HEK293 (cell line): ENCODE results near the gene MAGEA9B.
"Not testable (repeated sequence)": the region's sequence is repeated elsewhere in the genome, so short reads cannot be mapped to it uniquely, and the experiment has no call there.

Experiments
- CTCF ChIA-PET: fragments of 350-600 bp; formaldehyde crosslinking; extraction: SDS; loops from one replicate; lab custom pipeline; 2021; ENCODE audit warnings: antibody characterized with exemption; lab: Yijun Ruan, JAX
- POLR2A ChIA-PET: fragments of 300-600 bp; formaldehyde crosslinking; extraction: SDS; loops from one replicate; lab custom pipeline; 2020; ENCODE audit warnings: antibody characterized with exemption, inconsistent platforms; lab: Yijun Ruan, JAX
- H3K27ac ChIP-seq: fragments of 200-500 bp; sonication (Bioruptor generic); 2 replicates; pipeline ENCODE4 v1.5.1; 2014; ENCODE audit warnings: low read depth, low read length, control low read depth, inconsistent platforms; ENCODE audit errors: extremely low read depth
- H3K36me3 ChIP-seq, 2 experiments: fragments of 200-500 bp in 1 of 2; sonication (Bioruptor generic) in 1 of 2; 1 replicate in 1 of 2; 2 replicates in 1 of 2; pipeline ENCODE4 v1.5.1; 2014 to 2017; ENCODE audit warnings: inconsistent platforms in 2 of 2, low read length in 2 of 2; ENCODE audit not compliant: control insufficient read depth in 2 of 2, insufficient read depth in 1 of 2
- H3K4me1 ChIP-seq: fragments of 200-500 bp; sonication (Bioruptor generic); 2 replicates; pipeline ENCODE4 v1.5.1; 2014; ENCODE audit warnings: mild to moderate bottlenecking, low read length, inconsistent platforms; ENCODE audit not compliant: control insufficient read depth, insufficient read depth
- H3K4me3 ChIP-seq: 2 replicates; pipeline ENCODE4 v1.5.1; 2011; ENCODE audit warnings: low read depth, mild to moderate bottlenecking, control low read depth, low read length, moderate library complexity
- H3K9me3 ChIP-seq: fragments of 200-500 bp; sonication (Bioruptor generic); 2 replicates; pipeline ENCODE4 v1.5.1; 2014; ENCODE audit warnings: low read depth, low read length, inconsistent platforms; ENCODE audit not compliant: control insufficient read depth, insufficient read depth
- KLF8 ChIP-seq: fragments of 450-650 bp; formaldehyde crosslinking; IDR thresholded peaks from 2 replicates; pipeline ENCODE4 v1.5.1; 2016; ENCODE audit warnings: missing biosample characterization, missing genetic modification characterization
- PRDM1 ChIP-seq: fragments of 450-650 bp; formaldehyde crosslinking; IDR thresholded peaks from 2 replicates; pipeline ENCODE4; 2016; ENCODE audit warnings: missing biosample characterization, missing genetic modification characterization
- SP7 ChIP-seq: fragments of 450-650 bp; formaldehyde crosslinking; IDR thresholded peaks from 2 replicates; pipeline ENCODE4 v1.5.1; 2016; ENCODE audit warnings: missing biosample characterization, missing genetic modification characterization
- ZBTB26 ChIP-seq: fragments of 450-650 bp; formaldehyde crosslinking; optimal IDR thresholded peaks from 2 replicates; pipeline ENCODE3; 2016; ENCODE audit warnings: missing biosample characterization, mild to moderate bottlenecking, missing genetic modification characterization
- ZIC2 ChIP-seq: fragments of 450-650 bp; formaldehyde crosslinking; IDR thresholded peaks from 2 replicates; pipeline ENCODE4 v1.5.1; 2016; ENCODE audit warnings: missing biosample characterization, missing genetic modification characterization
- ZNF132 ChIP-seq: fragments of 450-650 bp; formaldehyde crosslinking; IDR thresholded peaks from 2 replicates; pipeline ENCODE4 v1.5.1; 2017; ENCODE audit warnings: missing biosample characterization, missing genetic modification characterization, borderline replicate concordance
- ZNF266 ChIP-seq: fragments of 450-650 bp; formaldehyde crosslinking; IDR thresholded peaks from 2 replicates; pipeline ENCODE4 v1.5.1; 2016; ENCODE audit warnings: missing biosample characterization, missing genetic modification characterization, low read depth
- ZNF292 ChIP-seq: fragments of 450-650 bp; formaldehyde crosslinking; IDR thresholded peaks from 2 replicates; pipeline ENCODE4 v1.5.1; 2016; ENCODE audit warnings: low read depth, missing biosample characterization, missing genetic modification characterization, borderline replicate concordance
- ZNF341 ChIP-seq: fragments of 450-650 bp; formaldehyde crosslinking; IDR thresholded peaks from 2 replicates; pipeline ENCODE4; 2016; ENCODE audit warnings: low read depth, missing biosample characterization, missing genetic modification characterization
- ZNF501 ChIP-seq: fragments of 450-650 bp; formaldehyde crosslinking; IDR thresholded peaks from 2 replicates; pipeline ENCODE4 v1.5.1; 2016; ENCODE audit warnings: missing biosample characterization, missing genetic modification characterization
- ZNF521 ChIP-seq: fragments of 450-650 bp; formaldehyde crosslinking; IDR thresholded peaks from 2 replicates; pipeline ENCODE4 v1.5.1; 2017; ENCODE audit warnings: missing biosample characterization, mild to moderate bottlenecking, missing genetic modification characterization
- ZNF555 ChIP-seq: fragments of 450-650 bp; formaldehyde crosslinking; conservative IDR thresholded peaks from 2 replicates; pipeline ENCODE4 v1.5.1; 2017; ENCODE audit warnings: missing biosample characterization, mild to moderate bottlenecking, missing genetic modification characterization, inconsistent platforms
- ZNF561 ChIP-seq: fragments of 450-650 bp; IDR thresholded peaks from 2 replicates; pipeline ENCODE4 v1.5.1; 2018; ENCODE audit warnings: missing biosample characterization, missing genetic modification characterization, borderline replicate concordance
- ZNF639 ChIP-seq: fragments of 450-650 bp; formaldehyde crosslinking; IDR thresholded peaks from 2 replicates; pipeline ENCODE4 v1.5.1; 2016; ENCODE audit warnings: missing biosample characterization, missing genetic modification characterization
- ZNF704 ChIP-seq: fragments of 450-650 bp; formaldehyde crosslinking; IDR thresholded peaks from 2 replicates; pipeline ENCODE4 v1.5.1; 2016; ENCODE audit warnings: missing biosample characterization, missing genetic modification characterization
- ZNF747 ChIP-seq: fragments of 450-650 bp; formaldehyde crosslinking; IDR thresholded peaks from 2 replicates; pipeline ENCODE4 v1.5.1; 2016; ENCODE audit warnings: missing biosample characterization, missing genetic modification characterization
- ZSCAN18 ChIP-seq: fragments of 450-650 bp; formaldehyde crosslinking; IDR thresholded peaks from 2 replicates; pipeline ENCODE4 v1.5.1; 2016; ENCODE audit warnings: missing biosample characterization, missing genetic modification characterization

Gene MAGEA9B

GRCh38 chrX:149546962-149547361 lies 40.3 kb downstream of the MAGEA9B start:
- H3K27ac ChIP-seq, H3K4me3 ChIP-seq, POLR2A ChIA-PET, H3K9me3 ChIP-seq, H3K4me1 ChIP-seq, CTCF ChIA-PET: not testable (repeated sequence)
- H3K36me3 ChIP-seq = peaks cover 0 to 21% of the 10 kb centered on the region in 2 experiments; a peak in 1 of 3 replicates

- H3K27ac ChIP-seq, CTCF ChIA-PET, H3K4me3 ChIP-seq, H3K4me1 ChIP-seq, POLR2A ChIA-PET, H3K9me3 ChIP-seq: not testable (repeated sequence)
- H3K36me3 ChIP-seq = peaks cover 0 to 21% of the 10 kb centered on the region in 2 experiments; a peak in 1 of 3 replicates
Measured at GRCh38 chrX:149545545-149546543, 41.4 kb downstream of the MAGEA9B start.

- Histone ChIP-seq H3K36me3 (peaks cover 0 to 12% of the 10 kb centered on the region in 2 experiments; a peak in 1 of 3 replicates), H3K4me1 (no peaks in the 10 kb centered on the region), H3K9me3 (no peaks in the 10 kb centered on the region), H3K4me3 (peak overlapping the region; percentile 59), H3K27ac (peak overlapping the region; percentile 65; the same call in 1 of the 2 replicates)
- ChIA-PET CTCF (interaction anchor here (0.6 kb wide), 1 partner anchor 17 kb away, joined by 3 read pairs; no protein-coding TSS in a partner anchor), POLR2A (interaction anchor here (0.7 to 3.2 kb wide), 3 partner anchors 12 to 398 kb away, joined by 3 to 51 read pairs (median 19); partner anchors contain the start of genes EOLA2 and IDS)
- TF ChIP-seq KLF8 (tag by site-specific recombination) (no peak), ZIC2 (tag by site-specific recombination) (peak; percentile 74), PRDM1 (no peak), ZNF292 (tag by site-specific recombination) (no peak), ZNF266 (tag by site-specific recombination) (no peak)
Measured at GRCh38 chrX:149541521-149542047, 45.7 kb downstream of the MAGEA9B start.

GRCh38 chrX:149540621-149541520 lies 46.4 kb downstream of the MAGEA9B start, which contains the start of gene EOLA1:
EOLA1 (plus strand) TSS chrX:149541012; CDS start chrX:149545631, 4,619 bp downstream.
- CTCF ChIA-PET = interaction anchor here (0.6 to 2.0 kb wide), 4 partner anchors 12 to 29 kb away, joined by 3 to 12 read pairs (median 3); no protein-coding TSS in a partner anchor
- Histone ChIP-seq H3K4me1 (no peaks in the 10 kb centered on the region), H3K9me3 (no peaks in the 10 kb centered on the region), H3K36me3 (peaks cover 0 to 12% of the 10 kb centered on the region in 2 experiments; a peak in 1 of 3 replicates), H3K27ac (peak within 1 kb of the TSS; percentile 65), H3K4me3 (peak within 1 kb of the TSS; percentile 59)
- POLR2A ChIA-PET = interaction anchor here (0.6 to 3.2 kb wide), 10 partner anchors 11 to 1046 kb away, joined by 3 to 51 read pairs (median 4); partner anchors contain the start of genes EOLA2 and IDS
- TF ChIP-seq ZNF639 (no peak), ZNF341 (tag by site-specific recombination) (peak; percentile 99), ZNF521 (tag by site-specific recombination) (no peak), ZNF747 (tag by site-specific recombination) (no peak), ZNF561 (tag by site-specific recombination) (no peak), SP7 (tag by site-specific recombination) (peak; percentile 41; the same call in 1 of the 2 replicates), ZNF132 (tag by site-specific recombination) (no peak), ZSCAN18 (tag by site-specific recombination) (no peak), ZNF501 (tag by site-specific recombination) (0 out of 2 replicates have a peak, but pooled peaks have one; percentile 37), ZBTB26 (tag by site-specific recombination) (peak; percentile 93), ZNF555 (tag by site-specific recombination) (no peak), ZNF704 (tag by site-specific recombination) (no peak)
